D721Med (cell line): Measurements from ENCODE around the gene WNT5A.

Experiments
- DNase-seq: peaks from one replicate; pipeline ENCODE4 v3.0.0; 2011; ENCODE audit warnings: low spot score; ENCODE audit not compliant: insufficient read length
- FAIRE-seq: peaks from 2 replicates; lab custom pipeline; 2011; peaks lifted over from hg19 to GRCh38; lab: Jason Lieb, UNC
- TF ChIP-seq, protein P1 (sequence below): IDR thresholded peaks from 2 replicates; pipeline ENCODE4 v1.5.1; 2012; ENCODE audit warnings: mild to moderate bottlenecking, control low read depth; ENCODE audit not compliant: insufficient read depth; ENCODE audit errors: missing control alignments

Gene WNT5A

DNA sequence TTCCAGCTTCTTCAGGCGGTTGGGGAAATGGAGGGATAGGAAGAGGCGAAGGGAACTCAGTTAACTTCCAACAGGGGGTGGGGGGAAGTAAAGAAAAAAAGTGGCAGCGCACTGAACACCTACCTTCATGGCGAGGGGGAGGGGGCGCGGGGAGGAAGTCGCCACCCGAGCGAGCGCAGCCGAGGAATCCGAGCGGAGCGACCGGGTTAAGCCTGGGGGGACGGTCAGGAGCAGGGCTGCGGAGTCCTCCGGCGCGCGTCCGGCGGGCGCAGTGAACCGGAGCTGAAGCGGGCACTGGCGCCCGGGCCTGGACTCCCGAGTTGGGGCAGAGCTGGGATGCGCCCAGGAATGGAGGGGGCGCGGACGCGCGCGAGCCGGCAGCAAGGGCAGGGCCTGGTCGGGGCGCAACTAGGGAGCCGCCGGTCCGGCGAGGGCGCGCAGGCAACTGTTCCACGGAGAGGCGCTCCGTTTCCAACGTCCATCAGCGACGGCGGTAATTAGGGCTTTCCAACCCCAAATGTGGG is at the start of gene WNT5A:
TSS of gene WNT5A (minus strand) at position 450 of the 524 bp plus-strand sequence. CDS start at position 129, 321 bp downstream.
- TF ChIP-seq, protein P1, sequence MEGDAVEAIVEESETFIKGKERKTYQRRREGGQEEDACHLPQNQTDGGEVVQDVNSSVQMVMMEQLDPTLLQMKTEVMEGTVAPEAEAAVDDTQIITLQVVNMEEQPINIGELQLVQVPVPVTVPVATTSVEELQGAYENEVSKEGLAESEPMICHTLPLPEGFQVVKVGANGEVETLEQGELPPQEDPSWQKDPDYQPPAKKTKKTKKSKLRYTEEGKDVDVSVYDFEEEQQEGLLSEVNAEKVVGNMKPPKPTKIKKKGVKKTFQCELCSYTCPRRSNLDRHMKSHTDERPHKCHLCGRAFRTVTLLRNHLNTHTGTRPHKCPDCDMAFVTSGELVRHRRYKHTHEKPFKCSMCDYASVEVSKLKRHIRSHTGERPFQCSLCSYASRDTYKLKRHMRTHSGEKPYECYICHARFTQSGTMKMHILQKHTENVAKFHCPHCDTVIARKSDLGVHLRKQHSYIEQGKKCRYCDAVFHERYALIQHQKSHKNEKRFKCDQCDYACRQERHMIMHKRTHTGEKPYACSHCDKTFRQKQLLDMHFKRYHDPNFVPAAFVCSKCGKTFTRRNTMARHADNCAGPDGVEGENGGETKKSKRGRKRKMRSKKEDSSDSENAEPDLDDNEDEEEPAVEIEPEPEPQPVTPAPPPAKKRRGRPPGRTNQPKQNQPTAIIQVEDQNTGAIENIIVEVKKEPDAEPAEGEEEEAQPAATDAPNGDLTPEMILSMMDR: no peak
- DNase-seq (no peak), FAIRE-seq (no peak)

DNA sequence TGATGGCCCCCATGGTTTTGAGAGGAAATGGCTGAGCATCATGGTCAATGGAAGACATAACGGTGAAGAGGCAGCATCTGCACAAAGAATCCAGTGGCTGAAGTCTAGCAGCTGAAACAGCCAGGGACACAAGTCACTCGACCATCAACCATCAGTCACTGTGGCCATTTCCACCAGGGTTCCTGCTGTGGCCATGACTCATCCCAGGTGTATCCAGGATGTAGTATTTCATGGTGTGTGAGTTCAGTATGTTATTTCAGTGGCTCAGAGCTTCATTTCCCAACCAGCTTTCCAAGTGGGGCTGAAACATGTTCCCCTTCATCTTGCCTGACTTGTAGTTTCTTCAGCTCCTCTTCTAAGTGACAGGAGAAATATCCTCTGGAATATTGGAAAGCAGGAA is 47.8 kb upstream of the WNT5A start:
- no peak for DNase-seq
- TF ChIP-seq, protein P1: no peak
- no peak for FAIRE-seq

DNA sequence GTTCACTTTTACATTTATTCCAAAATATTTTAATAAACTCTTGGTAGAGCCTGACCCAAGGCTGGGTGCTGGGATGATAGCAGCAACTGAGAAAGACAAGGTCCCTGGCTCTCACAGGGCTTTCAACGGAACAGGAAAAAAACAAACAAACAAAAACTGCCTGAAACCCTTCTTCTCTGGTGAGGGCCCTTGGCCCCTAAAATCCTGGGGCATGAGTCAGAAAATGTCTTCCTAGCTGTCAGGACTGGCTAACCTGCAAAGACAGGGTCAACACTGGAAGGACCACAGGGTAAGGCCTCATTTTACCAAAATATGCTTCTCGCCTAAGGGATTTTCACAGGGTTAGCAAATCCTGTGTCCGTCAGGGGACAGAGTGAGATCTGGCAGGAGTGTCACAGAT is 45.7 kb upstream of the WNT5A start:
- TF ChIP-seq, protein P1: no peak
- no peak for DNase-seq
- FAIRE-seq: no peak

DNA sequence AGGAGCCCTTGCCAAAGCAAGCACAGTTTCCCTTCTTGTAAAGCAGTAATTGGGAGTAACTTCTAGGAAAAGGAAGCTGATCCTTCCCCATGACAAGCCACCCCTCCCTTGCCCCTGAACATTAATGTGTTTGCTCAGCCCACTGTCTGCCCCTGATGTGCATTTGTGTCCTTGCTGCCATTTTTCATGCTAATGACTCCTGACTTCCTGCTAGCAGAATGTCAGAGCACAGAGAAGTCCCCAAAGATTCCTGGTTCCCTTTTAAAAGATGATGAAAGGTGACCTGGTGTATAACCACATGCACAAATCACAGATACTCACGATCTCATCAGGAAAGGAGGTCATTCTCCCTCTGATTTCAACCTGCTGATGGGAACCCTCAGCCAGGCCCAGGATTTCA is 44.2 kb upstream of the WNT5A start:
- FAIRE-seq (no peak), DNase-seq (no peak)
- TF ChIP-seq, protein P1: no peak

DNA sequence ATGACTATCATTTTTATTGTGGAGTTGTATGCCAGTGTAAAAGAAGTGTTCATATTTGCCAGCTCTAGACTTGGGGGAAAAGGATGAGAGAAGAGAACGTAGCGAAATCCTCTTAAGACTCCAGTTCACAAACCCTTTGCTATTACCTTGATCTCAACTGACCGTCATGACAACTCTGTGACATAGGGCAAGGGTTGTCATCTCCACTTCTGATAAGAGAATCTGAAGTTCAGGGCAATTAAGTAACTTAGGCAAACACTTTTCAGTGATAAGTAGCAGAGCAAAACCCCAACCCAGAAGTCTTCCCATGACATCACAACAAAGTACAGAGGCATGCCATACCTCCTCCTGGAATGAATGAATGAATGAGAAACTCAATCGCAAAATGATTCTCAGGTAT is 40.3 kb upstream of the WNT5A start:
- TF ChIP-seq, protein P1: no peak
- DNase-seq (no peak), FAIRE-seq (no peak)

DNA sequence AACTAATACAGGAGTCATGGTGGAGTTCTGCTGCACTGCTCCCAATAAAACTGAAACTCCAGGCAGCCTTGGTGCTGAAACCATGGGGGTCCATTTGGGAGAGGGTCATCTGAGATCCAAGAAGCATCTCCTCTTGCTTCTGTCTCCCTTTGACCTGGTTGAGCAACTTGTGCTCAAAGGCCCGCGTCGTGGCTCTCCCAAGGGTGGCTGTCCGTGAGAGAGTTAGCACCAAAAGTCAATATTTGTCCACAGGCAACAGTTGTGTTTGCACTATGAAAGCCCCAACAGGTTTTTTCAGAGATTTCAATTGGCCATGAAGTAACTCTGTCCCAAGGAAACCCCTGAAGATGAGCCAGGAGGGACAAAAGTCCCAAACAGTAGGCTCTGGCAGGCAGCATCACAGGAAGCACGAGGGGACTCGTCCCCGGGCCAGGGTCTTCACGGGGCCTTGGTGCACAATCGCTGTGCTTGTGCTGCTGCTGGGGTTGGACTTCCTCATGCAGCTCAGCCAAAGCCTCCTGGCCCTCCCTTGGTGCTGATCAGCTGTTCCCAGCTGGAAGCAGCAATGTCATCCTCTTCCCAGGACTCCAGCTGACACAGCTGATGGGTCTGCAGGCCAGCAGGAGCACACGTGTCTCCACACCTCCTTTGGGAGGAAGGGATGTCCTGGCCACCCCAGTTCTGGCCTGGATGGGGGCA is 39.4 kb upstream of the WNT5A start:
- no peak for DNase-seq
- FAIRE-seq: no peak
- TF ChIP-seq, protein P1: no peak

DNA sequence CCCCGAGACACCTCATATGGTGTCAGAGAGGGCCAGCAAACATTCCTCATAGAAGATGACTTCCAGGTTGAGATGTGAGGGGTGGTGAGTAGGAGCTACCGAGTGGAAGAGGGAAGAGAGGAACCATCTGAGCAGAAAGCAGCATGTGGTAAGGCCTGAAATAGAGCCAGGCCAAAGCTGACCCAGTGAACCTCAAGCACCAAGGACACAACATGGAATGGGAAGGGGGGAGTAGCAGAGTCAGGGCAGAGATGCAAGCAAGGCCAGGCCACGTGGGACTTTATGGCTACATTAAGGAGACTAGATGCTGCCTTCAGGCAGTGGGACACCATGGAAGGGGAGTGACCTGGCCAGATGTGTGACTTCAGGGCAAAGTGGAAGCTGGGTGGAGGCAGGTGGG is 38.3 kb upstream of the WNT5A start:
- FAIRE-seq (no peak), DNase-seq (no peak)
- TF ChIP-seq, protein P1: no peak
